Activated effector memory CD4-positive, alpha-beta T cell treated with Interleukin-2 at 50 U/mL for 16 hours (primary cell): Measurements from ENCODE around the gene AUTS2.

Experiments
- DNase-seq: peaks from one replicate; pipeline ENCODE4 v3.0.0-alpha.2; 2020

Gene AUTS2

GRCh38 chr7:70599446-70600190 lies 1001.3 kb downstream of the AUTS2 start:
- DNase-seq: no peak

GRCh38 chr7:70600993-70601392 lies 1002.7 kb downstream of the AUTS2 start:
- DNase-seq: no peak

GRCh38 chr7:70602117-70602516 lies 1003.8 kb downstream of the AUTS2 start:
- no peak for DNase-seq

GRCh38 chr7:70607281-70607680 lies 1009.0 kb downstream of the AUTS2 start:
- DNase-seq: no peak

- DNase-seq: no peak
These were observed 1009.5 kb downstream of the AUTS2 start for GRCh38 chr7:70607759-70608158.

GRCh38 chr7:70608229-70608628 lies 1010.0 kb downstream of the AUTS2 start:
- DNase-seq: no peak

GRCh38 chr7:70612811-70613210 lies 1014.5 kb downstream of the AUTS2 start:
- DNase-seq: no peak

- DNase-seq: no peak
These were observed 1016.2 kb downstream of the AUTS2 start for GRCh38 chr7:70614237-70615045.

- DNase-seq: no peak
These were observed 1016.9 kb downstream of the AUTS2 start for GRCh38 chr7:70615066-70615606.

GRCh38 chr7:70616211-70616610 lies 1017.9 kb downstream of the AUTS2 start:
- no peak for DNase-seq

GRCh38 chr7:70616821-70617220 lies 1018.5 kb downstream of the AUTS2 start:
- DNase-seq: no peak

GRCh38 chr7:70618020-70618551 lies 1019.8 kb downstream of the AUTS2 start:
- DNase-seq: no peak

GRCh38 chr7:70619130-70619529 lies 1020.9 kb downstream of the AUTS2 start:
- no peak for DNase-seq

- DNase-seq: no peak
These were observed 1021.4 kb downstream of the AUTS2 start for GRCh38 chr7:70619659-70620058.

GRCh38 chr7:70620333-70621055 lies 1022.2 kb downstream of the AUTS2 start:
- DNase-seq: no peak

GRCh38 chr7:70621954-70622600 lies 1023.8 kb downstream of the AUTS2 start:
- no peak for DNase-seq

- DNase-seq: no peak
These were observed 1024.7 kb downstream of the AUTS2 start for GRCh38 chr7:70622936-70623335.

GRCh38 chr7:70624500-70625103 lies 1026.3 kb downstream of the AUTS2 start:
- no peak for DNase-seq

GRCh38 chr7:70627461-70627860 lies 1029.2 kb downstream of the AUTS2 start:
- no peak for DNase-seq

- DNase-seq: no peak
These were observed 1032.2 kb downstream of the AUTS2 start for GRCh38 chr7:70630440-70630817.

GRCh38 chr7:70630818-70631457 lies 1032.7 kb downstream of the AUTS2 start:
- no peak for DNase-seq

- no peak for DNase-seq
These were observed 1033.4 kb downstream of the AUTS2 start for GRCh38 chr7:70631718-70632117.
